Islet precursor cell (in vitro differentiated cells): ENCODE measurements around the gene CARM1.
"Not testable (repeated sequence)": the region's sequence is repeated elsewhere in the genome, so short reads cannot be mapped to it uniquely, and the experiment has no call there.

Experiments
- DNase-seq: peaks from one replicate; pipeline ENCODE4 v3.0.0-alpha.2; 2018

The CARM1 gene

DNA sequence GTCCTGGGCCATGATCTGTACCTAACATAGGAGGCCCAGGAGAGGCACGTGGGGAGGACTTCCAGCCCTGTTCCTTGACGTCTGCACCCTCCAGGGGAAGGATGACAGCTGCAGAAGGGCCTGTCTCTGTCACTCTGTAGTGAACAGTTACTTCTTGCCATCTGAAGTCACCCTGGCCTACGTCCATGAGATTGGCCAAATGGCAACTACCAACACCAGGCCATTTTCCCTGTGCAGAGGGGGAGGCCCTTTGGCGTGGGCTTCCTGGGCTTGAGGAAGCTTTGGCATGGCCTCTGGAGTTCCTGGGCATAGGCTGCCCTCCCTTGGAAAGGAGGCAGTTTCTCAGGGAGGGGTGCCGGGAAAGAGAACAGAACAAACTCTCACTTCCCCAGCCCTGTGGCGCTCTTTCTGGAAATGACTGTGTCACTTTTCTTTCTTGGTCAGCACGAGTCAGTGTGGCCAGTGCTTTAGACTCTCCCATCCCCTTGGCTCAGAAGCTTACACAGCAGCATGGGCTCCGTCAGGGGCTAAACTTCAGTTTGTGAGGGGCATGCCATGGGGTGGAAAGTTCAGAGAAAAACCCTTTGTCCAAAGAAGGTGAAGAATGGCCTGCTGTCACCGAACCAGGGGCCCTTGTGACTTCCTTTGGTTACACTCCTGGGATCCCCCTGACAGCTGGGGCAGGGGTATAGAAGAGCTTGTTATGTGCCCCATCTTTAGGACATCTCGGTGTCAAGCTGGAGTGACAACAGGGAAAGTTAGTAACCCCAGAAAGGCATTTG lies 5.3 kb downstream of the CARM1 start:
- no peak for DNase-seq

DNA sequence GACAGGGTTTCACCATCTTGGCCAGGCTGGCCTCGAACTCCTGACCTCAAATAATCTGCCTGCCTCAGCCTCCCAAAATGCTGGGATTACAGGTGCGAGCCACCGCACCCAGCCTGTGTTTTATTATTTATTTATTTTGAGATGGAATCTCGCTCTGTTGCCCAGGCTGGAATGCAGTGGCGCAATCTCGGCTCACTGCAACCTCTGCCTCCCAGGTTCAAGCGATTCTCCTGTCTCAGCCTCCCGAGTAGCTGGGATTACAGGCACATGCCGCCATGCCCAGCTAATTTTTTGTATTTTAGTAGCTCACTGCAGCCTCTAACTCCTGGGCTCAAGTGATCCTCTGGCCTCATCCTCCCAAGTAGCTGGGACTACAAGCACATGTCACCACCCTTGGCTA lies 6.3 kb downstream of the CARM1 start:
- DNase-seq = not testable (repeated sequence)

DNA sequence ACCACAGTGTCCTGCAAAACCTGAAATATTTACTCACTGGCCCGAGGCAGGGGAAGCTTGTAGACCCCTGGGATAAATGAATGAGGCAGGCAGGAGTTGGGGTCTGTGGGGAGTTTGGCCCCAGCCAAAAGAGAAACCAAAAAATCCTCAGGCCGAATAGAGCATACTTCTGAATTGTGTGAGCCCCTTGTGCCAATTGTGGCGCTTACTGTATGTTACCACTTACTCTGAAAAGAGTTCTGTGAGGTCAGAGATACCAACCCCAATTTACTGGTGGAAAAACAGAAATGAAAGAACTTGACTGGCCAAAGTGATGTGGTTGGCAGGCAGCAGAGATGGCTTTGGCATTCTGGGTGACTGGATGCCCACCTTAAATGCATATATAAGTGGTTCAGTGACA lies 6.9 kb downstream of the CARM1 start:
- DNase-seq = no peak

DNA sequence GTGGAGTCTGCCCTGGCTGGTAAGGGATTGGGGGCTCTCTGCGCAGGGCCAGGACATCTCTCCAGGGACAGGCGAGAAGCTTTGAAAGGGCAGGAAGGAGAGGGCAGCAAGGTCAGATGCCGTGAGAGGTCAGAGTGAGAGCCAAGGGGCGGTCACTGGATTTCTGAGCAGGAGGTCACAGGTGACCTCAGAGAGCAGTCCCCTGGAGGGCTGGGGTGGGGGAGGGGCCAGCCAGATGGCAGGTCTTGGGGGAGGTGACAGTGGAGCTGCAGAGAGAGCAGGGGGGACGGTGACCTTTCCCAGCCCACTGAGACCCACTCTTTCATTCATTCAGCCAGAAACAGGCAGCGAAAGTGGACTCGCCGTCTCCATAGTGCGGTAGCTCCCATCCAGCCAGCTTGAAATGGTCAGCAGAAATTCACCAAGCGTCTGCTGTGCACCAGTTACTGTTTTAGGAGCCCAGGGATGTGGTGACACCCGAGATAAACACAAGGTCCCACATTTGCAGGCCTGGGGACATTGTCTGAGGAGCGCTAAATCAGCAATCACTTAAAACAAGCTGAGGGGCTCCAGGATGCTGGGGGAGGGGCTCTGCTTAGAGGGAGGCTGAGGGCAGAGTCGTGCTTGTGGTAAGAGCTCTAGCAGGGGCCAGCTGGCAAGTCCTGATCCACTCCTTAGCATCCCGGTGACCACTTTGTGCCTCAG lies 10.2 kb downstream of the CARM1 start:
- DNase-seq = no peak

DNA sequence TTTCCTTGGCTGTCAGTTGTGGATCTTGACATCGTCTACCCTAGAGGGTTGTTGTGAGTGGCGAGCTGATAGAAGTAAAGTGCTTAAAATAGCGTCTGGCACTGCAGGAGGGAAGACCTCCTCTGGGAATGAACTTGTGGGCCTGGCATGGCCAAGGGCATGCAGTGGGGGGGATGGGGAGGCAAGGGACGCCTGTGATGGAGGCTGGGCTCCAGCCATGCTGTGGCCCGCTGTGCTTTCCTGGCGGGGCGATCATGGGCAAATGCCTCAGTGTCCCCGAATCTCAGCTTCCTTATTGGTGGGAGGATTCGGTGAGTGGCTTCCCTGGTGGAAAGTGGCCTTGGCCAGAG lies 10.7 kb downstream of the CARM1 start:
- DNase-seq = no peak

DNA sequence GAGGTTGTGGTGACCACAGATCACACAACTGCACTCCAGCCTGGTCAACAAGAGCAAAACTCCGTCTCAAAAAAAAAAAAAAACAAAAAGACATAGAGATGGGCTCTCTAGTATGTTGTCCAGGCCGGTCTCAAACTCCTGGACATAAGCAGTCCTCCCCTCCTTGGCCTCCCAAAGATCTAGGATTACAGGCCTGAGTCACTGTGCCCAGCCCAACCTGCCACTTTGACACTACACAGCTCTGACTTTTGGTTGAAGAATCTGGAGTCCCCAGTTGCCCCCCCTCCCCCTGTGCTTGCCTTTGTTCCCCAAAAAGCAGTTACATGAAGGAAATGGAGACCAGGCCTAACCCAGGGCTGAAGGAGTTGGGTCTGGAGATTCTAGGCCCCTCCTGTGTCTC lies 12.9 kb downstream of the CARM1 start:
- DNase-seq = peak; percentile 88

DNA sequence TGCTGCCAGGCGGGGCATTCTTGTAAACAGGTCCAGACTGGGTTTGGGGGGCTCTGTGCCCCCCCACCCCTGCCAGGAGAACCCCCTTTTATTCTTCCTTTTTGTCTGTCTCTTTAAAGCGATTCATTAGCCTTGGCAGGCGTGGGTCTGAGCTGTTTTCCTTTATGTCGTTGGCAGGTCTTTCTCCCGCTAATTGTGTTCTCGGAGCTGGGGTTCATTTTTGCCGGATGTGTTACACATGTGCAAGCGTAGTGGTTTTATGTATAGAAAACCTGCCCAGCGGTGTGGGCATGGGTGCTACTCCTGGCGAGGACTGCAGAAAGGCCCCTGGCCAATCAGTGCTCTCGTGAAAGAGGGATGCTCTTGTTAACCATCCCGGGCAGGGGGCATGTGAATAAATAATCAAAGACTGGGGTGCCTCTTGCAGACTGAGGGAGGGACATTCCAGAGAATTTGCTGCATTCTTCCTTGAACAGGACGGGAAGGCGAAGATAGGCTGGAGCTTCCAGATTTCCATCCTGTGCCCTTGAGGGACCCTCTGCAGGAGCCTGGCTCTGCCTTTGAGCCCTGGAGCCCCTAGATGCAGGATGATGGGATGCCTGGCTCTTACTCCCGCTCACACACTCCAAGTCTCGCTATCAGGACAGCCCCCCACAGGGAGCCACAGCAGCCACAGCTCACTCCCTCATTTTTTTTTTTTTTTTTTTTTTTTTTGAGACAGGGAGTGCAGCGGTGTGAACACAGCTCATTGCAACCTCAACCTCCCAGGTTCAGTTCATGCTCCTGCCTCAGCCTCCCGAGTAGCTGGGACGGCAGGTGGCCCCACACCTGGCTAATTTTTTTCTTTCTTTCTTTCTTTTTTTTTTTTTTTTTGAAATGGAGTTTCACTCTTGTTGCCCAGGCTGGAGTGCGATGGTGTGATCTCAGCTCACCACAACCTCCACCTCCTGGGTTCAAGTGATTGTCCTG lies 14.1 kb downstream of the CARM1 start:
- no peak for DNase-seq

DNA sequence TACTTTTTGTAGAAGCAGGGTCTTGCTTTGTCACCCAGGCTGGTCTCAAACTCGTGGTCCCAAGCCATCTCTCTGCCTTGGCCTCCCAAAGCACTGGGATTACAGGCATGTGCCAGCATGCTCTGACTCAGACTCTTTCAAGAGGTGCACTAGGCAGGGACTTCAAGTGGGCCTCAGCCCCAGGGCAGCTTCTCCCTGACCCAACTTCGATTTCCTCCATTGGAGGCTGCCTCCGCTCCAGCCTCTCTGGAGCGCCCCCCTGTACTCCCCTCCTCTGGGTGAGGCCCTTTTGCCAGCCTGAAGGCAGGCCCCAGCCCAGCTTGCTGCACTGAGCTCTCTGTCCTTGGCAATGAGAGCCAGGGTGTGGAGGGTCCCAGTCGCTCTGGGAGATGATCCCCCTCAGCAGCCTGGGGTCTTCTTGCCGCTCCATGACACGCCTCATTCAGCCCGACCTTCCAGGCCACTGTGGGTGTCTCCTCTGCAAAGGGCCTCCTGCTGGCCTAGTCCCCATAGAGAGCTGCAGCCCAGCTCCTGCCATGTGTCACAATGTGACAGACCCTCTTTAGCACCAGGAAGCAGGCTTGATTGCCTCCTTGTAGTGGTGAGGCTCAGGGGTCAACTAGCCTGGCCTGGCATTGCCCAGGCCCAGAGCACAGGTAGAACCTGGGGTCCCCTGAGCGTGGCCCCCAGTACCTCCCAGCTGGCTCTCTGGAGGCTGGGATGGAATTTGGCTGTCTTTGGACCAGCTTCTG lies 16.4 kb downstream of the CARM1 start:
- no peak for DNase-seq

DNA sequence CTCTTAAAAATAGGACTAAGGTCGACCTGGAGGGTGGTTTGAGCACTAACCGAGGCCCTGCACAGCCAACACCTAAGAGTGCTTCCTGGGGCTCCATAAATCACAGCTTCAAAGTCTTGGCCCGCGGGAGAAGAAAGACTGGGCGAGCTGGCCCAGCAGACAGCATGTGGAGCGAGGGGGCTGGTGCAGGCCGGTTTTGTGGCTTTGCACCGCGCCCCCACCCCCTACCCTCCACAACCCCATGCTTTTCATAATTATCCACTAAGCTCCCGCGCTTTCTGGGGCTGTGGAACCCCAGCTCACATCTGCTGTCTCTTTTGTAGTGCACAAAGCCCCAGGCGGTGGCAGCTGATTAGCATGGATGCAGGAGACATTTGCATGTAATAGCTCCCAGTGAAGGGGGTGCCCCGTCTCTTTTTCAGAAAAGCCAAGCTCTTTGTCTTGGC lies 17.1 kb downstream of the CARM1 start:
- DNase-seq = no peak

DNA sequence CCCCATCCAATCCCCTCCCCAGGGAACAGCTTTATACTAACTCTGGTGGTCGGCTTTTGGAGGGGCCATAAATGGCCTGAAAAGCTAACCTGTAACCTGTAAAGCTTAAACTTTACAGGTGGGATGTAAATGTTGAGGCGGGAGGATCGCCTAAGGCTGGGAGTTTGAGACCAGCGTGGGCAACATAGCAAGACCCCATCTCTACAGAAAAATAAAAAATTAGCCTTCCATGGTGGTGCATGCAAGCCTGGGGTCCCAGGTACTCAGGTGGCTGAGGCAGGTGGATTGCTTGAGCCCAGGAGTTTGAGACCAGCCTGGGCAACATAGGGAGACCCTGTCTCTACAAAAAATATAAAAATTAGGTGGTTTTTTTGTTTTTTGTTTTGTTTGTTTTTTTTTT lies 18.5 kb downstream of the CARM1 start:
- DNase-seq = no peak

DNA sequence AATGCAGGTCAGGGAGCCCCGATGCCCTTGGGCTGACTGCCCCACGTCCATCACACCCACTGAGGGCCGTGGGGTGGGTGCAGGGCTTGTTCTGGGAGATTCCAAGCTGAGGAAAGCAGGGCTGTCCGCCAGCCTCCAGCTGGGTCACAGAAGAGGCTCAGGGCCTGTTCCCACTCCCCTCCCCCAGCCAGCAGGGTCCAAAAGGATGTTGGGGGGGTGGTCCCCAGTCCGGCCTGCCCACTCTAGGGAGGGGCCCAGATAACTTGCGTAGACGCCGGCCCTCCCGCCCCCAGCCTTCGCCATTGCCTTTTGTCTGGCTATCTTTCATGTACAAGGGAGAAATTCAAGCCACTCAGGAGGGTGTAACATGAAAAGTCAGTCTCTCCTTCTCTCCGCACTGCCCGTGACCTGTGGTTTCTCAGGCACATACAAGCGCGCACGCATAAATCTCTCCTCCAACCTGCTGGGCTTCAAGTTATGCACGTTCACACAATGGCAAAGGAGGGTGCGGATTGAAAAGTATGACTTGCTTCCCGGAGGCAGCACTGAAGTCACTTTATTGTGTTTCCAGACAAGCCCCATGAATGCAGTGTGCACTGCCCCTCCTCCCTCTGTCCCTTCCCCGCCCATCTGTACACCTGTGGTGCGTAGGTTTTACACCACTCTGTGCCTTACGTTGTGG lies 20.2 kb downstream of the CARM1 start:
- DNase-seq = no peak

DNA sequence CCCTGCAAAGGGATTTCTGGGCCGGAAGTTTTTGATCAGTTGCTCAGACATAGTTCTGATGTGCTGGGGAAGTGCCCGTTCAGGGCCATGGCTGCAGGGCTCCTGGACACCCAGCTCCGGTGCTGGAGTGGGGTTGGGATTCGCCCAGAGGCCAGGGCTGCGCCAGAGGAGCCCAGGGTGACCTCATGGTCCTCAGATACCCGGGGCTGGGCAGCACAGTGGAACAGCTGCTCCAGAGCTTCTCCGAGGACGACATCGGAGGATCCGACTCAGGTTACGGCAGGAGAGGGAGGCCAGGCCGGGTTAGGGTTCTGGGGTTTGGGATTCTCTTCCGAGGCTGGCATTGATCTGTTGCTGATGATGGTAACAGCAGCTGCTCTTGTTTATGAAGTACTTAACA lies 20.9 kb downstream of the CARM1 start:
- no peak for DNase-seq

DNA sequence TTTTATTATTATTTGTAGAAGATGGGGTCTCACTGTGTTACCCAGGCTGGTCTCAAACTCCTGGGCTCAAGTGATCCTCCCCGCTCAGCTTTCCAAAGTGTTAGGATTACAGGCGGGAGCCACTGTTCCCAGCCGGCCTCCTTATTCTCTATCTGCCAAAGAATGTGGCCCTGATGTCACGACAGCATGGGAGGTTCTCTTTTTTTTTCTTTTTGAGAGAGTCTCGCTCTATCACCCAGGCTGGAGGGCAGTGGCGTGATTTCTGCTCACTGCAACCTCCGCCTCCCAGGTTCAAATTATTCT lies 23.5 kb downstream of the CARM1 start:
- DNase-seq = no peak

DNA sequence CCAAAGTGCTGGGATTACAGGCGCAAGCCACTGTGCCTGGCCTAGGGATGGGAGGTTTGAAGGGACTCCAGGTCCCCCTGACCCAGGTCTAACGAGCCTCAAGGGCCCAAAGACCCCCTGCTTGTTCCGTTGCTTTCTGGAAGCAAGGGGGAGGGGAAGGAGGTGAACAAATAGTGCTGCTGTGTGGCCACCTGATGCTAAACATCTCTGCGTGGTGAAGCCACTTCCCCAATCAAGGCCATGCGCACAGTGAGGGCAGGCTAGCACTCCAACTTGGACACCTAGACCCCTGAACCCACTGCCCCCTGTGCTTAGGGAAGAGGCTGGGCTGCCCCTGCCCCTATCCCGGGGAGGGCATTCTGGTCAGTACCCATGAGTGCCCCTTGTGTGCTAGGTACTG lies 24.0 kb downstream of the CARM1 start:
- DNase-seq = peak; percentile 47

DNA sequence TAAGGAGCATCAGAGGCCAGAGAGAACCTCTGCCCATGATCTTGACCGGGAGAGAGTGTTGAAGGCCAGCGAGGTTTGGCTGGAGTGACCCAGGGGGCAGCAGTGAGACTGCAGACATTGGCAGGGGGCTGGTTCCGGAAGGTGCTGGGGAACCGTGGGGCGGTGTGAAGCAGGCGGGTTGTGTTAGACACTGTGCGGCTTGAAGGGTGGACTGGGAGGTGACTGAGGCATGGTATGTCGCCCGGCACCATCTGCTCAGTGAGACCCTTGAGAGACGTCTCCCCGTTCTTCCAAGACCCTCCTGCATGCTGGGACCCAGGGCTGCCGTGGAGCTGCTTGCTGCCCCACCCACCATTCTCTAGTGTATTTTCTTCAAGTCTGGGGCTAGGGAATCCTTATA lies 24.6 kb downstream of the CARM1 start:
- peak; percentile 55 for DNase-seq

DNA sequence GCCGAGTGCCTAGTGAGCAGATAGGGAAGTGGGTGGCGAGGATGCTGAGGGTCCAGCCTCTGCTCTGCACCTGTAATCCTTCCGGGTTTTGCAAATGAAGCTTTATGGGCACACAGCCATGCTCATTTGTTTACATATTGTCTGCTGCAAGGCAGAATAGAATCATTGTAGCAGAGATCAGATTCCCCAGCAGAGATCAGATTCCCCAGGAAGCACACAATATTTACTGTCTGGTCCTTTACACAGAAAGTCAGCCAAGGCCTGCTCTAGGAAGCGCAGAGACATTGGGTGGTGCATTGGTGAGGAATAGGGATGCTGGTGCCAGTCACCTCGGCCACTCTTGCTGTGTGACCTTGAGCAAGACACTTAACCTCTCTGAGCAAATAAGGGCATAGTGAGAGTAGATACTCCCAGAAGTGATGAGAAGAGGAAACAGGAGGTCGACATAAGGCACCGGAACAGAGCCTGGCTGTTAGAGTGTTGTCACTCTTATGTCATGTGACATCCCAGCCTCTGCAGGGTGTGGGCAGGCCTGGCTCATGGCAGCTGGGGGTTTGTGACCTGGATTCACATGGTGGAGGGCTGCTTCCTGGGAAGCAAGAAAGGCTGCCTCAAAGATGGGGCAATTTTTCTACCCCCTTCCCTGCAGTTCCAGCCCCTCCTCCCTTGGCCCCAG lies 25.6 kb downstream of the CARM1 start:
- DNase-seq = peak; percentile 46

DNA sequence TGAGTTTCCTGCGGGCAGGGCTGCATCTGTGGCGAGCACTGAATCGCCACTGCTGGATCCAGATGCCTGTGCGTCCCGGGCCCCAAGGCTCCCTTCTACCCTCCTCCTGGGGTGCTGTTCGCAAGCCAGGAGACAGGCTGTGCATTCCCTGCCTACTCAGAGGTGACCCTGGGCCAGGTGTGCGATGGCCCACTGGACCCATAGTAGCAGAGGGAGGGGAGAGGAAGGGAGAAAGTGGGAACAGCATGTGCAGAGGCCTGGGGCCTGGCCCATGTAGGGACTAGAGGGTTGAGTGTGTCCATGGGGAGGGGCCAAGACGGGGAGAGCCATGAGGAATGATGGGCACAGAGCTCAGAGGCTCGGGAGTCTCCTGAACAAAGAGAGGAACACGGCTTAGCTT lies 27.3 kb downstream of the CARM1 start:
- DNase-seq = no peak

DNA sequence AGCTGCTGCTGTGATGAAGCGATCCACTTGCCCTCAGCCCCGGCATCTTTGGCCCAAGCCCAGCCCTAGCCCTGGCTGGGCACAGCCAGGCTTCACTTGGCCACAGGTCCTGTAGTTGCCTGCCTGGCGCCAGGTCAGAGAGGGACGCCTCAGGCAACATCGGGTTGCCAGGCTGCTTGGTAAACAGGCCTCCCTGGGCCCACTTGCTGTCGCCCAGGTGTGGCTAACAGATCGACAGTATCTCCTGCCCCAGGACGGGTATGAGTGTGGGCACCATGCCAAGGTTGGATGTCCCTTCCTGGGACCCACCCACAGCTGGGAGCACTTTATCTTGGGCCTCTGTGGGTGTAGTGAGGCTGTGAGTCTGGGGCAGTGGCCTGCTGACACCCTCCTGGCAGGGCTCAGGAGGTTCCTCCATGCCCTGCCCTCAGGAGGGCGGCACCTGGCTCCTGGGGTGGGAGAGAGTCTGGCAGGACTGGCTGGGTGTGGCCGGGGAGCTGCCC lies 27.8 kb downstream of the CARM1 start:
- DNase-seq = no peak

DNA sequence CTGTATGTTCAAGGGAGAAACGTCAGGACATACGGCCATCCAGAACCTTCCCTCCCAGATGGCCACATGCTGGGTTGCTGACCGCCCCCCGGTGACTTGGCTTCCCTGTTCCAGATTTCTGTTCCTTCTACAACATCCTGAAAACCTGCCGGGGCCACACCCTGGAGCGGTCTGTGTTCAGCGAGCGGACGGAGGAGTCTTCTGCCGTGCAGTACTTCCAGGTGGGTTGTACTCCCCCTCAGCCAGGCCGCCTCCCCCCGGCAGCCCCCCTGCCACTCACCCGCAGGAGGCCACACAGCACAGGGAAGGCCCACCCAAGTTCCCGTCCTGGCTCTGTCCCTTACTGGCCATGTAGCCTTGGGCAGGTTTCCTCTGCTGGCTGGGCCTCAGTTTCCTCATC lies 36.6 kb downstream of the CARM1 start:
- DNase-seq = no peak

DNA sequence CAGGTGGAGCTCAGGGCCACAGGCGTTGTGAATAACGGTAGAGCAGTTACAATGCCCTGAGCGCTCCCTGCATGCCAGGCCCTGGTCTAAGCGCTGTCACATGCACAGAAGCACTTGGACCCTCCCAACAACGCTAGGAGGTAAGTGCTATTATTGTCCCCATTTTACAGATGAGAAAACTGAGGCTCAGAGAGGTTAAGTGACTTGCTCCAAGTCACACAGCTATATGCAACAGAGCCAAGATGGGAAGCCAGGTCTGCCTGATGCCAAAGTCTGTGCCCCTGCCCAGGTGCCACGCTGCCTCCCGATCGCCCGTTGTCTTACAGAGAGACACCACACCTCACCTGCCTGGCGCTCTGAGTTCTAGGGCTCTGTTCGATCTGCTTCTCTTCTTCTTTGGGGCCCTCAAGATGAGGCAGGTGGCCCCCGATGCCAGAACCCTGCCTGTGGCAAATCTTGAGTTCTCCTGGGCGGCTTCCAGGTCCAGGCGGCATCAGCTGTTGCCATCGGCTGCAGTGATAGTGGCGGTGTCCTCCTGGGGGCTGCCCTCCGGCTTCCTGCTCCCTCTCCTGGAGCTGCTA lies 37.1 kb downstream of the CARM1 start:
- no peak for DNase-seq
